SK-N-SH treated with all-trans-retinoic acid at 6 μM for 48 hours (cell line): ENCODE results near the gene TBC1D2.

ENCODE experiments used
- ARNTL ChIP-seq: fragments of 450-650 bp; formaldehyde crosslinking; IDR thresholded peaks from 2 replicates; pipeline ENCODE4 v1.5.0; 2020; ENCODE audit warnings: low read depth, mild to moderate bottlenecking, moderate library complexity, borderline replicate concordance
- CREB5 ChIP-seq: fragments of 250-450 bp; sonication (Bioruptor Pico); IDR thresholded peaks from 2 replicates; pipeline ENCODE4 v1.5.1; 2020; ENCODE audit warnings: low read depth, mild to moderate bottlenecking, moderate library complexity
- PATZ1 ChIP-seq: fragments of 250-450 bp; sonication (Bioruptor Pico); IDR thresholded peaks from 2 replicates; pipeline ENCODE4 v1.8.0; 2020; ENCODE audit warnings: mild to moderate bottlenecking, moderate library complexity, borderline replicate concordance
- RARB ChIP-seq: fragments of 250-450 bp; sonication (Bioruptor Pico); IDR thresholded peaks from 2 replicates; pipeline ENCODE4 v1.8.0; 2021; ENCODE audit warnings: mild to moderate bottlenecking, moderate library complexity
- SNAI2 ChIP-seq: fragments of 250-450 bp; sonication (Bioruptor Pico); IDR thresholded peaks from 2 replicates; pipeline ENCODE4 v1.5.0; 2020; ENCODE audit warnings: mild to moderate bottlenecking, moderate library complexity
- ZC3H10 ChIP-seq: fragments of 250-450 bp; sonication (Bioruptor Pico); IDR thresholded peaks from 2 replicates; pipeline ENCODE4 v1.5.1; 2021; ENCODE audit warnings: mild to moderate bottlenecking, moderate library complexity

- no peak for TF ChIP-seq ZC3H10 (CRISPR knock-in tag)
- TF ChIP-seq ARNTL (CRISPR knock-in tag): no peak
- TF ChIP-seq PATZ1 (CRISPR knock-in tag): no peak
- TF ChIP-seq SNAI2 (CRISPR knock-in tag): no peak
- TF ChIP-seq CREB5: no peak
- TF ChIP-seq RARB: no peak
Measured at GRCh38 chr9:98271479-98271878, 16.0 kb upstream of the TBC1D2 start.
